Calu3 (cell line): Measurements from ENCODE around the gene MYBBP1A. TPM values are rescaled to one million over a fixed set of nuclear protein-coding genes. Genes with fewer than 3 reads are reported as not detected.

Experiments used
- BruUV-seq: library from RNA; stranded (reverse); fragments of 400-500 nt; replicated peaks from 2 replicates; lab custom pipeline; 2021; lab: Mats Ljungman, UMichigan
- CTCF ChIA-PET: fragments of 300-600 bp; sonication (Branson Sonifier 250); formaldehyde crosslinking; loops from one replicate; lab custom pipeline; 2022; ENCODE audit warnings: antibody characterized with exemption; lab: Charles Lee
- DNase-seq: peaks from one replicate; pipeline ENCODE4 v3.0.0; 2022
- H3K27ac Mint-ChIP-seq: one replicate; pipeline ENCODE4 v1.8.0; 2022; ENCODE audit warnings: mixed read lengths; ENCODE audit not compliant: unreplicated experiment
- H3K27me3 Mint-ChIP-seq: one replicate; pipeline ENCODE4 v1.8.0; 2022; ENCODE audit warnings: mixed read lengths; ENCODE audit not compliant: unreplicated experiment
- H3K36me3 Mint-ChIP-seq: one replicate; pipeline ENCODE4 v1.8.0; 2022; ENCODE audit warnings: mild to moderate bottlenecking, moderate library complexity, mixed read lengths; ENCODE audit not compliant: insufficient read depth, unreplicated experiment
- H3K4me1 Mint-ChIP-seq: one replicate; pipeline ENCODE4 v1.8.0; 2022; ENCODE audit warnings: mild to moderate bottlenecking, low read depth, mixed read lengths; ENCODE audit not compliant: unreplicated experiment
- H3K4me3 Mint-ChIP-seq: one replicate; pipeline ENCODE4 v1.8.0; 2022; ENCODE audit warnings: mild to moderate bottlenecking, low read depth, moderate library complexity, mixed read lengths; ENCODE audit not compliant: unreplicated experiment
- H3K9me3 Mint-ChIP-seq: one replicate; pipeline ENCODE4 v1.8.0; 2022; ENCODE audit warnings: low read depth, mixed read lengths; ENCODE audit not compliant: unreplicated experiment
- intact Hi-C: fragments of 100-400 bp; cut with micrococcal nuclease; formaldehyde crosslinking; loops from one replicate; pipeline ENCODE4 v1.10.0; 2022; ENCODE audit not compliant: unreplicated experiment
- total RNA-seq: library from RNA; stranded (reverse); gene quantifications from 2 replicates; pipeline ENCODE4 v1.2.3, GENCODE V29; 2022
- TF ChIP-seq, protein P1 (sequence below): fragments of 200-600 bp; IDR thresholded peaks from one replicate; pipeline ENCODE4 v1.8.0; 2022; ENCODE audit warnings: antibody characterized with exemption; ENCODE audit not compliant: unreplicated experiment

MYBBP1A gene
- total RNA-seq, 1 experiment from 2014 or later, result 64.2 TPM

DNA sequence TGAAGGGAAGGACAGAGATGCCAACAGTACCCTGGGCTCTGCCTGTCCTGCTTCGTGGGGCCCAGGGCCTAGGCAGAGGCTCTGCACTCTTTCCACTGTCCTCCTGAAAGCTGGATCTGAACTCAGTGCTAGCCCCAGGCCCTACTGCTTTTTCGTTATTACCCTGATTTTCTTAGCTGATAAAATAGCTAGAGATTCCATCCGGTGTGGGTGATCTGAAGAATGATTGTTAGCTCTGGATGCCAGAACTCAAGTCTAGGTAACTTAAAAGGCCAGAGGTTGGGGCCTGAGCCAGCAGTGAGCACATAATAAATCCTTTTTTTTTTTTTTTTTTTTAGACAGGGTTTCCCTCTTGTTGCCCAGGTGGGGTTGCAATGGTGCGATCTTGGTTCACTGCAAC is 1.8 kb upstream of the MYBBP1A start:
- TF ChIP-seq, protein P1, sequence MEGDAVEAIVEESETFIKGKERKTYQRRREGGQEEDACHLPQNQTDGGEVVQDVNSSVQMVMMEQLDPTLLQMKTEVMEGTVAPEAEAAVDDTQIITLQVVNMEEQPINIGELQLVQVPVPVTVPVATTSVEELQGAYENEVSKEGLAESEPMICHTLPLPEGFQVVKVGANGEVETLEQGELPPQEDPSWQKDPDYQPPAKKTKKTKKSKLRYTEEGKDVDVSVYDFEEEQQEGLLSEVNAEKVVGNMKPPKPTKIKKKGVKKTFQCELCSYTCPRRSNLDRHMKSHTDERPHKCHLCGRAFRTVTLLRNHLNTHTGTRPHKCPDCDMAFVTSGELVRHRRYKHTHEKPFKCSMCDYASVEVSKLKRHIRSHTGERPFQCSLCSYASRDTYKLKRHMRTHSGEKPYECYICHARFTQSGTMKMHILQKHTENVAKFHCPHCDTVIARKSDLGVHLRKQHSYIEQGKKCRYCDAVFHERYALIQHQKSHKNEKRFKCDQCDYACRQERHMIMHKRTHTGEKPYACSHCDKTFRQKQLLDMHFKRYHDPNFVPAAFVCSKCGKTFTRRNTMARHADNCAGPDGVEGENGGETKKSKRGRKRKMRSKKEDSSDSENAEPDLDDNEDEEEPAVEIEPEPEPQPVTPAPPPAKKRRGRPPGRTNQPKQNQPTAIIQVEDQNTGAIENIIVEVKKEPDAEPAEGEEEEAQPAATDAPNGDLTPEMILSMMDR, result no peak
- no peak for DNase-seq
- Mint-ChIP-seq H3K9me3 (no peaks in the 10 kb centered on the region), H3K27ac (no peak overlapping the region), H3K36me3 (peaks cover 35% of the 10 kb centered on the region), H3K4me3 (no peak overlapping the region), H3K4me1 (peaks cover 13% of the 10 kb centered on the region), H3K27me3 (no peaks in the 10 kb centered on the region)
- intact Hi-C loops, result no loop called here
- CTCF ChIA-PET, result interaction anchor here (0.6 kb wide), 1 partner anchor 491 kb away, joined by 3 read pairs; no protein-coding TSS in a partner anchor
- BruUV-seq, result no TSS peak

DNA sequence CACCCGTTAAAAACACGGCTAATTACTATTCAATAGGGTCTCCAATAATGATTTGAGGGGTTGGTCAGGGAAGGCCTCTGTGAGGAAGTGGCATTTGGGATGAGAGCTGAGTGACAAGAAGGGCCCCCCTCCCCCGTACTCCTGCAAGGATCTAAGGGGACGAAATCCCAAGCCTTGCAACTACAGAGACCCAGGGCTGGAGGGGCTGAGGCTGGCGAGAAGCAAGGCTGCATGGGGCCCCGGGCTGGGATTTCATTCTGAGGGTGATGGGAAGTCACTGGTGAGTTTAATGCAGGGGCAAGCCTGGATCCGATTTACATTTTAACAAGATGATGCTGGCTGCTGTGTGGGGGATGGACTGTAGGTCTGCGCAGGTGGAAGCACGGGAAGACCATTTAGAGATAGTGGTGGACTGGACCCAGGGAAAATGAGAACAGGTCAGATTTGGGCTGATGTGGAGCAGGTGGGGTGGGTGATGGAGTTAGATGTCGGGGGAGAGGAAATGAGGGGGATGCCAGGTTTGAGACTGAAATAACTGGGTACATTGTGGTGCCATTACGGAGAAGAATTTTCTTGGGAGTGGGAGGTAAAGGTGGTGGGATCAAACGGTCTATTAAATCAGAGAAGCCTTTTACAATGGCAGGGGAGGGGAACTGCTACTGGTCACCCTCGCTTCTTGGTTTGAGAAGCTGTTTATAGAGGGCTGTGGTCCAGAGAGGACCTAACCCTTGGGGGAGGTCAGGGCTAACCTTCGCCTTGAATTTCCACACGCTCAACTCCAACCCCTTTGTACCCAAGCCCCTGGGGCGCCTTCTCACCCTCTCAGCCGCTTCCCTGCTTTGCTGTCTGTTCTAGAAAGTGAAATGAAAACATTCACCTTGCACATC is 932 bp upstream of the MYBBP1A start:
- H3K36me3 Mint-ChIP-seq, result peaks cover 42% of the 10 kb centered on the region
- intact Hi-C loops, result no loop called here
- no TSS peak for BruUV-seq

DNA sequence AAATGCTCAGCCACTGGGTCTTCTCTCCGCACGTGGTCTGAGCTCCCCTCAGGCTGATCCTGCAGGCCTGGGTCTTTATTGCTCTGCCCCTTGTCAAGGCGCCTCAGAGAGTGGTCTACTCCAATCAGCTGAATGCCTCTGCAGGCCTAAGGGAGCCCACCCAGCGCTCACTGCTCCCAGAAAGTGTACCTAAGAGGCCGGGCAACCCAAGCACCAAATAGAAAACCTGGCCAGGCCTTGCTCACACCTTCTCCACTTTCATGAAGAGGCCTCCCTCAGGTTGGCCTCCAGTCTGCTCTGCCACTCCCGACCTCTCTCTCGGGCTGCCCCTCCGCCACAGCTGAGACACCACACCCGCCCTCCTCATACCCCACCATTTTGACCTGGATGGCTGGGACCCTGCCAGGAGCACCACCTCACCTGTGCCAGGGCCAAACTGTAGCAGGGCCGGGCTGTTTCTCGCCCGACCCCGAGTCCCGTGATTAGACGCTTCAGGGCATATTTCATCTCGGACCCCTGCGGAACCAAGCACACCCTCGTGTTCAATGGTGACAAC is 665 bp downstream of the MYBBP1A start:
- Mint-ChIP-seq H3K4me3 (peak overlapping the region; percentile 74), H3K27me3 (no peaks in the 10 kb centered on the region), H3K4me1 (peaks cover 8% of the 10 kb centered on the region), H3K9me3 (no peaks in the 10 kb centered on the region), H3K27ac (peak overlapping the region; percentile 54), H3K36me3 (peaks cover 52% of the 10 kb centered on the region)
- intact Hi-C loops, result no loop called here
- DNase-seq, result no peak
- TF ChIP-seq, protein P1, result no peak
- CTCF ChIA-PET, result no interaction called here
- BruUV-seq, result no TSS peak

More for the DNA sequence above, 932 bp upstream of the MYBBP1A start:
- Mint-ChIP-seq H3K9me3 (no peaks in the 10 kb centered on the region), H3K27ac (peak overlapping the region; percentile 53), H3K4me3 (peak overlapping the region; percentile 74), H3K27me3 (no peaks in the 10 kb centered on the region), H3K4me1 (peaks cover 8% of the 10 kb centered on the region)
- no peak for DNase-seq
- TF ChIP-seq, protein P1, result no peak
- CTCF ChIA-PET, result interaction anchor here (0.6 to 1.0 kb wide), 2 partner anchors 137 to 491 kb away, joined by 3 read pairs; no protein-coding TSS in a partner anchor

DNA sequence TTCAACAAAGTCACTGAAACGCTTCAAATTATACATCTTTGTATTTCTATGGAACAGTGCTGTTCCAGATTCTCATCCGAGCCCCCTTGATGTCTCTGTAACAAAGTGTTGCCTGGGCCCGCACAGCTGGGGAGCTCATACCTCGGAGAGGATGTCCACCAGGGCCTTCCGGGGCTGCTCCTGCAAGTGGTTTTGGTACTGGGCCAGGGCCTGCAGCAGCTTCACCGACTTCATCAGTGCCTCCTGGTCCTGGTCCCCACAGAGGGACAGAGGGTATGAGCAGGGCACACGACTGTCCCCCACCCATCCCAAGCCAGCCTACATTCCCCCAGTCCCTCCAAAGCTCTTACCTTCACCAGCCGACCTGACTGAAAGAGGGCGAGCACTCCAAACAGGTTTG is 1.5 kb downstream of the MYBBP1A start:
- no peak for DNase-seq
- peaks cover 59% of the 10 kb centered on the region for H3K36me3 Mint-ChIP-seq
- peaks cover 8% of the 10 kb centered on the region for H3K4me1 Mint-ChIP-seq
- no peak overlapping the region for H3K27ac Mint-ChIP-seq
- H3K27me3 Mint-ChIP-seq, result no peaks in the 10 kb centered on the region
- peak overlapping the region; percentile 74 for H3K4me3 Mint-ChIP-seq
- CTCF ChIA-PET, result no interaction called here
- TF ChIP-seq, protein P1, result no peak
- BruUV-seq, result no TSS peak
- no peaks in the 10 kb centered on the region for H3K9me3 Mint-ChIP-seq
- intact Hi-C loops, result no loop called here
